LNCaP clone FGC (cell line): ENCODE measurements around the gene ZNF521.

ENCODE experiments used
- DNase-seq: peaks from one replicate; pipeline ENCODE4 v3.0.0-alpha.2; 2011; ENCODE audit warnings: low read depth
- H3K4me3 ChIP-seq: 2 replicates; pipeline ENCODE4 v1.5.1; 2011; ENCODE audit warnings: mild to moderate bottlenecking, low read depth, low read length, control low read depth
- TF ChIP-seq, protein P1 (sequence below): IDR thresholded peaks from 2 replicates; pipeline ENCODE4 v1.5.1; 2012; ENCODE audit warnings: mild to moderate bottlenecking; ENCODE audit not compliant: control insufficient read depth, insufficient read depth; ENCODE audit errors: extremely low read depth

Gene ZNF521

DNA sequence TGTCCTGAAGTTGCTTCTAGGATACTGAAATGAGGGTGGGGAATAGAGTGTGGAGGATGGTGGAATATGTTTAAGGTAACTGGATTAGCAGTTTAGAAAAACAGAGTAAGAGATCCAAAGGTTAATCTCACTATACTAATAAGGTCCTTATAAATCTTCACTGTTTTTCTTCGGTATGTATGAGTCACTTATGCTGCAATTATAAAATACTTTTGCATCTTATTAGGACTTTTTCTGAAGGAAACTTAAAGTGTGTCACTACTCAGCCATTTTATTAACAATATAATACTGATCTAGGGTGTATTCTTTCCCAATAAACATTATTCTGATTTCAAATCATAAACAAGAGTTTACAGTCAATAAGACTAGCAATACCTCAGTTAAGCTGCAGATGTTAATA, 182.3 kb downstream of the ZNF521 start:
- TF ChIP-seq, protein P1, sequence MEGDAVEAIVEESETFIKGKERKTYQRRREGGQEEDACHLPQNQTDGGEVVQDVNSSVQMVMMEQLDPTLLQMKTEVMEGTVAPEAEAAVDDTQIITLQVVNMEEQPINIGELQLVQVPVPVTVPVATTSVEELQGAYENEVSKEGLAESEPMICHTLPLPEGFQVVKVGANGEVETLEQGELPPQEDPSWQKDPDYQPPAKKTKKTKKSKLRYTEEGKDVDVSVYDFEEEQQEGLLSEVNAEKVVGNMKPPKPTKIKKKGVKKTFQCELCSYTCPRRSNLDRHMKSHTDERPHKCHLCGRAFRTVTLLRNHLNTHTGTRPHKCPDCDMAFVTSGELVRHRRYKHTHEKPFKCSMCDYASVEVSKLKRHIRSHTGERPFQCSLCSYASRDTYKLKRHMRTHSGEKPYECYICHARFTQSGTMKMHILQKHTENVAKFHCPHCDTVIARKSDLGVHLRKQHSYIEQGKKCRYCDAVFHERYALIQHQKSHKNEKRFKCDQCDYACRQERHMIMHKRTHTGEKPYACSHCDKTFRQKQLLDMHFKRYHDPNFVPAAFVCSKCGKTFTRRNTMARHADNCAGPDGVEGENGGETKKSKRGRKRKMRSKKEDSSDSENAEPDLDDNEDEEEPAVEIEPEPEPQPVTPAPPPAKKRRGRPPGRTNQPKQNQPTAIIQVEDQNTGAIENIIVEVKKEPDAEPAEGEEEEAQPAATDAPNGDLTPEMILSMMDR = no peak
- DNase-seq = no peak
- no peak overlapping the region for H3K4me3 ChIP-seq

DNA sequence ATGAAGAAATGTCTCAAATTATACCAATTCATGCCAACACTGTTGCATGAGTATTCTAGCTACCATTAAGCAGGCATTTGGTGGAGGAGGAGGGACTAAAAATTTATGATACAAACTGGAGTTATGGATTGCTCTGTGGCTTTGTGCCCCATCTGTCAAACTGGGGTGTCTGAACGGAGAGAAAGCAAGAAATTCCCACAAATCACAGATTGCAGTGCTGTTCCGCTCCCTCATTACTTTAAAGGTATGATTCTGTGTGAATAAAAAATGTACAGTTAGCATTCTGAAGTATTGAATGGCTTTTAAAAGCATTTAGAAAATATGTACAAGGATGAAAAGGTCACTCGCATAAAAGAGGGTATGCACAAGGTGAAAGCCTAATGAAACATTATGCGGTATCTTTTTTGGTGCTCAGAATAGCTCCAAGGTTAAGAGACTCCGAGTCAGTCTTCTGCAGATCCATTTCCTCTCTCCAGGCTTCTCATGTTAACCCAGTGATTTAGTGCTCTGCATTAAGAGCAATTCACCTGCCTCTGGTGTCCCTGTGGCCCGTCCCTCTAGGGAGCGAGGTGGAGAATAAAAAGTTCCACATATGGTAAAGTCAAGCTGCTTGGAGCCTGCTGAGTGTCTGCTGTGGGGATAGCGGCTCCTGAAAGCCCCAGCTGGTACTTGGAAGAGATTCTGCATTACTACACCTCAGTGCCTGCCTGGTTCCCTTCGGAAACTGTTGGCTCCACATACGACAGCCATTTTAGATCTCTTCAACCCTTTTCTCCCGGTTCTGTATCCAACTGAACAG, 184.2 kb downstream of the ZNF521 start:
- no peak for DNase-seq
- H3K4me3 ChIP-seq = no peak overlapping the region
- TF ChIP-seq, protein P1 = no peak

DNA sequence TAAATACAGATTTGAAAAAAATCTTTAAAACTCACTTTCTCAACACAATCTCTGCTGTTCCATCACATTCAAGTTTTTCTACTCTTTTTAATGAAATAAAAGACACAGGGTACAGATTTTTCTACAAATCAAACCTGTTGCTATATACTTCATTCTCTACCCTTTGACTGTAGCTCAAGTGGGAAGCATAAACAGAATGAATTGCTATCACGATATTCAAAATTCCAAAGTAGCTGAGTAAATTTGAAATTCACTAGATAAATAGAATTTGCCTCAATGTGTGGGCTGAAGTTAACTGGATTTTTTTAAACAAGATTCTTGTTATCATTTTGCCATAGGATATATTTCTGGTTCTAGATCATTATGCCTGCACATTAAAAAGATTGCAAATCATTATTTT, 185.9 kb downstream of the ZNF521 start:
- DNase-seq = no peak
- TF ChIP-seq, protein P1 = no peak
- no peak overlapping the region for H3K4me3 ChIP-seq

DNA sequence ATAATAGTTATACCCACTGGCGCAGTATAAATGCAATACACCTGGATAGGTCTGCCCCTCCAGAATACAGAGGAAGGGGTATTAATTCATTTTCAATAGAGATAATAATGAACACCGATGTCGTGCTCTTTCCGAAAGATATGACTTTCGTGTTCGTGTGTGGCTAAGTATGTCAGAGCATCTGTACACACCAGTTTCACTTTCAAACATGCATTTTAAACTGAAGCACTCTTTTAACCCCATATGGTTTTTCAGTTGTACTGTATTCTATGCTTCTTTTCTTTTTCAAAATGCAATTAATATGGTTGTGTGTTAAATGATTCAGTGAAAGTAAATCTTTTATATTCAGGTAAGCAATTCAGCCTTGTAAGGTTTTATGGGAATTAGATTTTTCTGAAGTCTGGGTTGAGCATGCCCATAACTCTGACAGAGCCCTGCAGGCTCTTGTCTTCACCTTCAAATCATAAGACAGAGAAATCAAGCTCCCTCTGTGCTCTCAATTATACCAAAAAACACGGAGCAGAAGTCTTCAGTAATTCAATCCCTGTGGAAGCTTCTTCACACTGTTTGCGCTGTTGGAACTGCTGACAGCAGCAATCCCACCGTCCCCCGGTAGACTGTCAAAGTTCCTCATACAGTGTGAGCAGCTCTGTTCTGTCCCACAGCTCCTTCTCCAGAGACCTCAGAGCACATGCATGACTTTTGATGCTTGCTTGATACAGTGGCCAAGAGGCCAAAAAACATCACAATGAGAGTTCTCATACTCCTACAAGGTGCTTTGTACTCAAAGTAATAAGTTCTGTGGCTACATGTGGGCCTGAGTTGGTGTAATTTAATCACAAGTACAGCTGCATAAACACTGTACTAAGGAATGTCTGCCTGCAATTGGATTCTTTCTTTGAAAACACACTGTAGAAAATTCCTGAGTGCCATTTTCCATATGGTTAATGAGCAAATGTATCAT, 186.8 kb downstream of the ZNF521 start:
- TF ChIP-seq, protein P1 = no peak
- H3K4me3 ChIP-seq = no peak overlapping the region
- no peak for DNase-seq

DNA sequence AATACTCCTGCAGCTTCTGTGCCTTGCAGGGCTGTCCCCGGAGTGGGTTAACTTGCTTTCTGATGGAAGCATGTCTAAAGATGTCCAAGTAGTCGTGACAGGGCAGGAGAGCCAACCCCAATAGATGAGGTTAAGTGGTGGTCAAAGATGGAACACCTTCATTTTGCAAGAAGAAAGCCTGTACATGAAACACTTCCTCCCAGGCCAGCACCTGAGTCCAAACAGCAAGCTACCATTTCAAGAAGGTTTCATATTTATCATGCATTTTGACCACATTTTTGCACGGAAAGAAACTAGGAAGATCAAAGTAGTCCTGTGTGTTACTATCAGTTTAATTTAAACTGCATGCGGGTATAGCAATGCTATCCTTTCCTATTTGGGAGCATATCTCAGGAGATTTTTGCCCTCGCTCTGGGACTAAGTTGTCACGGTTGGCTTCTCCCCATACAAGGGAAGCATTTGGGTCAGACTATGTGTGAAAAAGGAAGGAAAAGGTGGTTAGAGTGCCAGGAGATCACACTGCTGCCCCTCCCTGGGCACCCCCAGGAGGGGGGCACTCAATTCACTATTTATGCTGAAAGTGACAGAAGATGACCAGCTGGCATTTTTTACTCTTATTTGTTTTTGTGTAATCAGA, 187.6 kb downstream of the ZNF521 start:
- DNase-seq = no peak
- no peak overlapping the region for H3K4me3 ChIP-seq
- TF ChIP-seq, protein P1 = no peak

DNA sequence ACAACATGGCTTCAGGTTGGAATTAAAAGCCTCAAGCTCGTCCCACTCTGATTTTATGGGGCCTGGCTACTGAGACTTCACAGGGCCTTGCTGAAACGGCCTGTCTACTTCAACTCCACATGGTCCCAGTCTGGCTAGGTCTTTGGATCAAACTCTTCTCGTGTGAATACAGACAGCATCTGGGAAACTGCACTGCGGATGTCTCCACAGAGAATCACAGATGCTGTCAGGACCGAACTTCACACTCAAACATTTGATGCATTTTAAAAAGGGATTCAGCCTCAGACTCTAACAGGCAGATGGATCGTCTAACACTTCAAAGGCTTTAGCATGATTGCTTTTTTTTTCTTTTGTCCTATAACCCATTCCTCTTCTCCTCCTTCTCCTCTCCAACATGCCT, 198.5 kb downstream of the ZNF521 start:
- TF ChIP-seq, protein P1 = no peak
- H3K4me3 ChIP-seq = no peak overlapping the region
- DNase-seq = no peak
